Measurements from ENCODE around the gene PKHD1.

The PKHD1 gene

GRCh38 chr6:51618563-51618962, 468.9 kb downstream of the PKHD1 start:
- Histone ChIP-seq H3K4me1 (ENCODE audit: control insufficient read depth, insufficient read depth, low read length) (no peaks in the 10 kb centered on the region), H3K9me3 (ENCODE audit: control insufficient read depth, insufficient read depth, low read depth, low read length) (no peaks in the 10 kb centered on the region), H3K27me3 (ENCODE audit: control insufficient read depth, insufficient read depth, low read length) (no peaks in the 10 kb centered on the region), H3K27ac (ENCODE audit: low read depth, low read length) (no peak overlapping the region), H3K4me3 (ENCODE audit: low read depth, low read length) (no peak overlapping the region), H3K36me3 (ENCODE audit: control insufficient read depth, insufficient read depth, low read length) (no peaks in the 10 kb centered on the region), H3K9ac (ENCODE audit: low read length) (no peak overlapping the region)

GRCh38 chr6:51617751-51618150, 469.7 kb downstream of the PKHD1 start:
- no peak overlapping the region for H3K9ac ChIP-seq (ENCODE audit: low read length)

GRCh38 chr6:51616243-51616642, 471.2 kb downstream of the PKHD1 start:
- H3K9me3 ChIP-seq (ENCODE audit: control insufficient read depth, insufficient read depth, low read depth, low read length), result no peaks in the 10 kb centered on the region
- no peak overlapping the region for H3K4me3 ChIP-seq (ENCODE audit: low read depth, low read length)
- no peaks in the 10 kb centered on the region for H3K27me3 ChIP-seq (ENCODE audit: control insufficient read depth, insufficient read depth, low read length)
- H3K36me3 ChIP-seq (ENCODE audit: control insufficient read depth, insufficient read depth, low read length), result no peaks in the 10 kb centered on the region
- no peak overlapping the region for H3K27ac ChIP-seq (ENCODE audit: low read depth, low read length)
- H3K4me1 ChIP-seq (ENCODE audit: control insufficient read depth, insufficient read depth, low read length), result no peaks in the 10 kb centered on the region
- no peak overlapping the region for H3K9ac ChIP-seq (ENCODE audit: low read length)

More at GRCh38 chr6:51617751-51618150, 469.7 kb downstream of the PKHD1 start:
- H3K9me3 ChIP-seq (ENCODE audit: control insufficient read depth, insufficient read depth, low read depth, low read length), result no peaks in the 10 kb centered on the region
- H3K36me3 ChIP-seq (ENCODE audit: control insufficient read depth, insufficient read depth, low read length), result no peaks in the 10 kb centered on the region
- H3K27ac ChIP-seq (ENCODE audit: low read depth, low read length), result no peak overlapping the region
- no peaks in the 10 kb centered on the region for H3K27me3 ChIP-seq (ENCODE audit: control insufficient read depth, insufficient read depth, low read length)
- no peaks in the 10 kb centered on the region for H3K4me1 ChIP-seq (ENCODE audit: control insufficient read depth, insufficient read depth, low read length)
- H3K4me3 ChIP-seq (ENCODE audit: low read depth, low read length), result no peak overlapping the region

- Histone ChIP-seq H3K9me3 (ENCODE audit: control insufficient read depth, insufficient read depth, low read depth, low read length) (no peaks in the 10 kb centered on the region), H3K9ac (ENCODE audit: low read length) (no peak overlapping the region), H3K4me1 (ENCODE audit: control insufficient read depth, insufficient read depth, low read length) (no peaks in the 10 kb centered on the region), H3K4me3 (ENCODE audit: low read depth, low read length) (no peak overlapping the region), H3K27me3 (ENCODE audit: control insufficient read depth, insufficient read depth, low read length) (no peaks in the 10 kb centered on the region), H3K27ac (ENCODE audit: low read depth, low read length) (no peak overlapping the region), H3K36me3 (ENCODE audit: control insufficient read depth, insufficient read depth, low read length) (no peaks in the 10 kb centered on the region)
Measured at GRCh38 chr6:51614725-51615124, 472.7 kb downstream of the PKHD1 start.

- no peaks in the 10 kb centered on the region for H3K9me3 ChIP-seq (ENCODE audit: control insufficient read depth, insufficient read depth, low read depth, low read length)
- no peaks in the 10 kb centered on the region for H3K27me3 ChIP-seq (ENCODE audit: control insufficient read depth, insufficient read depth, low read length)
- no peak overlapping the region for H3K27ac ChIP-seq (ENCODE audit: low read depth, low read length)
- H3K9ac ChIP-seq (ENCODE audit: low read length), result no peak overlapping the region
- H3K4me3 ChIP-seq (ENCODE audit: low read depth, low read length), result no peak overlapping the region
- no peaks in the 10 kb centered on the region for H3K4me1 ChIP-seq (ENCODE audit: control insufficient read depth, insufficient read depth, low read length)
- H3K36me3 ChIP-seq (ENCODE audit: control insufficient read depth, insufficient read depth, low read length), result no peaks in the 10 kb centered on the region
Measured at GRCh38 chr6:51613558-51613957, 473.9 kb downstream of the PKHD1 start.

GRCh38 chr6:51608932-51609331, 478.5 kb downstream of the PKHD1 start:
- Histone ChIP-seq H3K27me3 (ENCODE audit: control insufficient read depth, insufficient read depth, low read length) (no peaks in the 10 kb centered on the region), H3K27ac (ENCODE audit: low read depth, low read length) (no peak overlapping the region), H3K9ac (ENCODE audit: low read length) (no peak overlapping the region), H3K36me3 (ENCODE audit: control insufficient read depth, insufficient read depth, low read length) (no peaks in the 10 kb centered on the region), H3K4me1 (ENCODE audit: control insufficient read depth, insufficient read depth, low read length) (no peaks in the 10 kb centered on the region), H3K4me3 (ENCODE audit: low read depth, low read length) (no peak overlapping the region), H3K9me3 (ENCODE audit: control insufficient read depth, insufficient read depth, low read depth, low read length) (no peaks in the 10 kb centered on the region)

- no peak overlapping the region for H3K4me3 ChIP-seq (ENCODE audit: low read depth, low read length)
- no peak overlapping the region for H3K27ac ChIP-seq (ENCODE audit: low read depth, low read length)
- H3K27me3 ChIP-seq (ENCODE audit: control insufficient read depth, insufficient read depth, low read length), result no peaks in the 10 kb centered on the region
Measured at GRCh38 chr6:51608383-51608782, 479.0 kb downstream of the PKHD1 start.

GRCh38 chr6:51600514-51600913, 486.9 kb downstream of the PKHD1 start:
- no peak overlapping the region for H3K4me3 ChIP-seq (ENCODE audit: low read depth, low read length)
- H3K27me3 ChIP-seq (ENCODE audit: control insufficient read depth, insufficient read depth, low read length), result no peaks in the 10 kb centered on the region
- H3K9me3 ChIP-seq (ENCODE audit: control insufficient read depth, insufficient read depth, low read depth, low read length), result peaks cover 14% of the 10 kb centered on the region
- H3K36me3 ChIP-seq (ENCODE audit: control insufficient read depth, insufficient read depth, low read length), result no peaks in the 10 kb centered on the region
- H3K9ac ChIP-seq (ENCODE audit: low read length), result no peak overlapping the region
- H3K27ac ChIP-seq (ENCODE audit: low read depth, low read length), result no peak overlapping the region
- H3K4me1 ChIP-seq (ENCODE audit: control insufficient read depth, insufficient read depth, low read length), result no peaks in the 10 kb centered on the region

More at GRCh38 chr6:51608383-51608782, 479.0 kb downstream of the PKHD1 start:
- no peaks in the 10 kb centered on the region for H3K9me3 ChIP-seq (ENCODE audit: control insufficient read depth, insufficient read depth, low read depth, low read length)
- no peaks in the 10 kb centered on the region for H3K4me1 ChIP-seq (ENCODE audit: control insufficient read depth, insufficient read depth, low read length)
- no peaks in the 10 kb centered on the region for H3K36me3 ChIP-seq (ENCODE audit: control insufficient read depth, insufficient read depth, low read length)
- H3K9ac ChIP-seq (ENCODE audit: low read length), result no peak overlapping the region

GRCh38 chr6:51598171-51598570, 489.2 kb downstream of the PKHD1 start:
- H3K27ac ChIP-seq (ENCODE audit: low read depth, low read length), result no peak overlapping the region

GRCh38 chr6:51594981-51595380, 492.4 kb downstream of the PKHD1 start:
- no peaks in the 10 kb centered on the region for H3K36me3 ChIP-seq (ENCODE audit: control insufficient read depth, insufficient read depth, low read length)
- no peak overlapping the region for H3K27ac ChIP-seq (ENCODE audit: low read depth, low read length)
- H3K9ac ChIP-seq (ENCODE audit: low read length), result no peak overlapping the region
- H3K4me1 ChIP-seq (ENCODE audit: control insufficient read depth, insufficient read depth, low read length), result no peaks in the 10 kb centered on the region
- H3K9me3 ChIP-seq (ENCODE audit: control insufficient read depth, insufficient read depth, low read depth, low read length), result peaks cover 14% of the 10 kb centered on the region
- H3K27me3 ChIP-seq (ENCODE audit: control insufficient read depth, insufficient read depth, low read length), result no peaks in the 10 kb centered on the region
- no peak overlapping the region for H3K4me3 ChIP-seq (ENCODE audit: low read depth, low read length)

More at GRCh38 chr6:51598171-51598570, 489.2 kb downstream of the PKHD1 start:
- Histone ChIP-seq H3K4me3 (ENCODE audit: low read depth, low read length) (no peak overlapping the region), H3K27me3 (ENCODE audit: control insufficient read depth, insufficient read depth, low read length) (no peaks in the 10 kb centered on the region), H3K4me1 (ENCODE audit: control insufficient read depth, insufficient read depth, low read length) (no peaks in the 10 kb centered on the region), H3K9me3 (ENCODE audit: control insufficient read depth, insufficient read depth, low read depth, low read length) (peaks cover 14% of the 10 kb centered on the region), H3K36me3 (ENCODE audit: control insufficient read depth, insufficient read depth, low read length) (no peaks in the 10 kb centered on the region), H3K9ac (ENCODE audit: low read length) (no peak overlapping the region)

- no peak overlapping the region for H3K4me3 ChIP-seq (ENCODE audit: low read depth, low read length)
- no peaks in the 10 kb centered on the region for H3K9me3 ChIP-seq (ENCODE audit: control insufficient read depth, insufficient read depth, low read depth, low read length)
- no peak overlapping the region for H3K9ac ChIP-seq (ENCODE audit: low read length)
- H3K36me3 ChIP-seq (ENCODE audit: control insufficient read depth, insufficient read depth, low read length), result no peaks in the 10 kb centered on the region
- no peaks in the 10 kb centered on the region for H3K4me1 ChIP-seq (ENCODE audit: control insufficient read depth, insufficient read depth, low read length)
- H3K27ac ChIP-seq (ENCODE audit: low read depth, low read length), result no peak overlapping the region
- H3K27me3 ChIP-seq (ENCODE audit: control insufficient read depth, insufficient read depth, low read length), result no peaks in the 10 kb centered on the region
Measured at GRCh38 chr6:51585264-51585663, 502.1 kb downstream of the PKHD1 start.

GRCh38 chr6:51584163-51584562, 503.2 kb downstream of the PKHD1 start:
- Histone ChIP-seq H3K27ac (ENCODE audit: low read depth, low read length) (no peak overlapping the region), H3K36me3 (ENCODE audit: control insufficient read depth, insufficient read depth, low read length) (no peaks in the 10 kb centered on the region), H3K27me3 (ENCODE audit: control insufficient read depth, insufficient read depth, low read length) (no peaks in the 10 kb centered on the region), H3K9me3 (ENCODE audit: control insufficient read depth, insufficient read depth, low read depth, low read length) (no peaks in the 10 kb centered on the region), H3K4me3 (ENCODE audit: low read depth, low read length) (no peak overlapping the region), H3K9ac (ENCODE audit: low read length) (no peak overlapping the region), H3K4me1 (ENCODE audit: control insufficient read depth, insufficient read depth, low read length) (no peaks in the 10 kb centered on the region)

Data from HUES6 (cell line).